ENCODE data around the gene GID8.

GID8 gene

GRCh38 chr20:62977613-62978560, 39.9 kb downstream of the GID8 start:
- DNase-seq (ENCODE audit: low read depth): no peak
- no peak for TF ChIP-seq CTCF (IDR thresholded peaks at IDR 0.05; ENCODE audit: insufficient read depth, low read depth, low read length, missing control alignments)
- H3K4me3 ChIP-seq (ENCODE audit: low read length): no peak overlapping the region

- TF ChIP-seq CTCF (IDR thresholded peaks at IDR 0.05; ENCODE audit: insufficient read depth, low read depth, low read length, missing control alignments): no peak
- H3K4me3 ChIP-seq (ENCODE audit: low read length): no peak overlapping the region
- no peak for DNase-seq (ENCODE audit: low read depth)
Observed at GRCh38 chr20:62978561-62978943, 40.6 kb downstream of the GID8 start.

- no peak overlapping the region for H3K4me3 ChIP-seq (ENCODE audit: low read length)
- DNase-seq (ENCODE audit: low read depth): no peak
- no peak for TF ChIP-seq CTCF (IDR thresholded peaks at IDR 0.05; ENCODE audit: insufficient read depth, low read depth, low read length, missing control alignments)
Observed at GRCh38 chr20:62979310-62979709, 41.4 kb downstream of the GID8 start.

GRCh38 chr20:62979876-62980373, 42.0 kb downstream of the GID8 start:
- DNase-seq (ENCODE audit: low read depth): no peak
- TF ChIP-seq CTCF (IDR thresholded peaks at IDR 0.05; ENCODE audit: insufficient read depth, low read depth, low read length, missing control alignments): no peak
- no peak overlapping the region for H3K4me3 ChIP-seq (ENCODE audit: low read length)

GRCh38 chr20:62980380-62980960, 42.5 kb downstream of the GID8 start:
- no peak for TF ChIP-seq CTCF (IDR thresholded peaks at IDR 0.05; ENCODE audit: insufficient read depth, low read depth, low read length, missing control alignments)
- H3K4me3 ChIP-seq (ENCODE audit: low read length): no peak overlapping the region
- no peak for DNase-seq (ENCODE audit: low read depth)

- no peak for TF ChIP-seq CTCF (IDR thresholded peaks at IDR 0.05; ENCODE audit: insufficient read depth, low read depth, low read length, missing control alignments)
- H3K4me3 ChIP-seq (ENCODE audit: low read length): no peak overlapping the region
- peak; percentile 29 for DNase-seq (ENCODE audit: low read depth)
Observed at GRCh38 chr20:62980970-62981369, 43.0 kb downstream of the GID8 start.

All from epithelial cell of esophagus (primary cell).